Adrenal gland (tissue), 12 donors: Measurements from ENCODE around the gene SLC66A3. TPM values are rescaled to one million over a fixed set of nuclear protein-coding genes. Genes with fewer than 3 reads are reported as not detected.

ENCODE experiments used
- DNase-seq, 7 donors: peaks; one replicate each; pipeline ENCODE4 v3.0.0-alpha.2; 2019 to 2020
- H3K27ac ChIP-seq, 5 donors: fragments of 200-600 bp; sonication (generic) in 4 of 5; 1 replicate in 3 of 5; 2 replicates in 2 of 5; pipeline versions ENCODE4 v1.5.1 to v1.8.0; 2016 to 2020; ENCODE audit warnings: mild to moderate bottlenecking in 1 of 5
- H3K27me3 ChIP-seq: fragments of 200-600 bp; 2 replicates; pipeline ENCODE4 v1.8.0; 2021
- H3K36me3 ChIP-seq, 2 donors: fragments of 200-600 bp; replicated peaks in 1 of 2; 1 replicate in 1 of 2; 2 replicates in 1 of 2; pipeline versions ENCODE4 v1.5.1 to v1.8.0; 2018 to 2022
- H3K4me1 ChIP-seq, 2 donors: fragments of 200-600 bp; replicated peaks in 1 of 2; 1 replicate in 1 of 2; 2 replicates in 1 of 2; pipeline versions ENCODE4 v1.5.1 to v1.8.0; 2018 to 2021
- H3K4me3 ChIP-seq, 4 donors: fragments of 200-600 bp; sonication (generic) in 3 of 4; one replicate each; pipeline ENCODE4 v1.5.1; 2016 to 2018
- H3K9me3 ChIP-seq, 3 donors: fragments of 200-600 bp; sonication (generic) in 1 of 3; replicated peaks in 1 of 3; 1 replicate in 2 of 3; 2 replicates in 1 of 3; pipeline versions ENCODE4 v1.5.1 to v1.8.0; 2016 to 2021
- CTCF ChIP-seq, 6 experiments: fragments of 450-650 bp in 4 of 6; fragments of 200-600 bp in 2 of 6; sonication (generic) in 1 of 6; IDR thresholded peaks; 1 replicate in 5 of 6; 2 replicates in 1 of 6; pipeline versions ENCODE4 v1.5.1 to v1.8.0; 2016 to 2021; ENCODE audit warnings: antibody characterized with exemption in 6 of 6, mild to moderate bottlenecking in 2 of 6, moderate library complexity in 1 of 6
- POLR2A ChIP-seq, 2 donors: fragments of 450-650 bp; IDR thresholded peaks; one replicate each; pipeline ENCODE4 v1.6.1; 2017; ENCODE audit warnings: antibody characterized with exemption in 2 of 2, mild to moderate bottlenecking in 2 of 2, moderate library complexity in 1 of 2
- WGBS, 4 donors: extraction: QIAGEN DNeasy Blood & Tissue Kit in 2 of 4; methylation state at CpG; one replicate each; pipeline versions ENCODE4 v1.1.5 to v1.1.7; 2013 to 2017; 5-methylcytosine and 5-hydroxymethylcytosine counted together
- intact Hi-C, 2 donors: fragments of 100-400 bp; cut with DNase I; formaldehyde crosslinking; loops; one replicate each; pipeline versions ENCODE4 v1.14.1 to v1.15.0; 2022 to 2023
- polyA plus RNA-seq, 3 donors: library from polyadenylated mRNA; stranded (reverse); fragments of 200-250 nt in 2 of 3; fragments of 350-450 nt in 1 of 3; fragmentation: Illumina TruSeq in 1 of 3; extraction: RNeasy Lipid Tissue Mini Kit (QIAGEN cat#74804) in 1 of 3; gene quantifications; one replicate each; pipeline ENCODE4 v1.2.3, GENCODE V29; 2013 to 2014
- total RNA-seq, 9 donors: library from RNA; depleted of rRNA in 4 of 9; stranded (reverse); fragments of >200 nt in 4 of 9; fragments of 120-200 nt in 1 of 9; fragmentation: NEBNext Ultra II Directional in 1 of 9; extraction: Animal tissue kit (Norgen Biotek cat#: 25700) in 1 of 9; gene quantifications; one replicate each; pipeline versions ENCODE4 v1.1.0 to v1.2.4, GENCODE V29; 2013 to 2023
- donor health status: healthy with polysubstance abuse.
- donor health status: Bipolar disorder and iron deficiency.
- donor health status: DM: yes; HTN: yes; CAD: no.
- donor health status: DM: no; HTN: no; CAD: no.
- donor health status: DM: no; HTN: no; CAD: no.
- donor health status: DM: yes; HTN: yes; CAD: no.

Gene SLC66A3
- total and polyA plus RNA-seq, 12 donors: 13.0 to 162 (median 41.0) TPM

- H3K9me3 ChIP-seq: no peaks in the 10 kb centered on the region
- no peaks in the 10 kb centered on the region for H3K27me3 ChIP-seq
- H3K27ac ChIP-seq: no peak overlapping the region
- intact Hi-C loops: no loop called here
- H3K4me3 ChIP-seq: no peak overlapping the region
- H3K36me3 ChIP-seq: peaks cover 0 to 16% of the 10 kb centered on the region in 2 donors
- H3K4me1 ChIP-seq: no peaks in the 10 kb centered on the region
- WGBS, 4 donors: 82 to 90% (median 85%) methylated on average over 4 of the region's 4 CpGs
- TF ChIP-seq CTCF (IDR thresholded peaks at IDR 0.05) (no peak), POLR2A (IDR thresholded peaks at IDR 0.05) (no peak)
- no peak for DNase-seq
Measured at GRCh38 chr2:11179899-11180298, 24.6 kb downstream of the SLC66A3 start.

- intact Hi-C loops: no loop called here
- no peak overlapping the region for H3K27ac ChIP-seq
- no peaks in the 10 kb centered on the region for H3K9me3 ChIP-seq
- WGBS, 4 donors: 83 to 91% (median 87%) methylated on average over 6 of the region's 6 CpGs
- no peak overlapping the region for H3K4me3 ChIP-seq
- H3K27me3 ChIP-seq: no peaks in the 10 kb centered on the region
- no peak for DNase-seq
- H3K36me3 ChIP-seq: peaks cover 0 to 22% of the 10 kb centered on the region in 2 donors
- H3K4me1 ChIP-seq: no peaks in the 10 kb centered on the region
- TF ChIP-seq CTCF (IDR thresholded peaks at IDR 0.05): no peak
- TF ChIP-seq POLR2A (IDR thresholded peaks at IDR 0.05): no peak
Measured at GRCh38 chr2:11180653-11181052, 25.4 kb downstream of the SLC66A3 start.

- TF ChIP-seq CTCF (IDR thresholded peaks at IDR 0.05) (no peak), POLR2A (IDR thresholded peaks at IDR 0.05) (no peak)
- Histone ChIP-seq H3K27ac (no peak overlapping the region), H3K4me1 (no peaks in the 10 kb centered on the region), H3K9me3 (no peaks in the 10 kb centered on the region), H3K4me3 (no peak overlapping the region), H3K27me3 (no peaks in the 10 kb centered on the region), H3K36me3 (peaks cover 0 to 22% of the 10 kb centered on the region in 2 donors)
- WGBS, 4 donors: 95 to 97% (median 96%) methylated on average over 2 of the region's 2 CpGs
- intact Hi-C loops: no loop called here
- no peak for DNase-seq
Measured at GRCh38 chr2:11182951-11183350, 27.7 kb downstream of the SLC66A3 start.

GRCh38 chr2:11186145-11186544 lies 30.9 kb downstream of the SLC66A3 start:
- DNase-seq: no peak
- Histone ChIP-seq H3K9me3 (no peaks in the 10 kb centered on the region), H3K4me1 (peaks cover 0 to 3% of the 10 kb centered on the region in 2 donors), H3K36me3 (peaks cover 0 to 22% of the 10 kb centered on the region in 2 donors), H3K27me3 (no peaks in the 10 kb centered on the region), H3K4me3 (no peak overlapping the region), H3K27ac (no peak overlapping the region)
- no peak for TF ChIP-seq CTCF (IDR thresholded peaks at IDR 0.05)
- no peak for TF ChIP-seq POLR2A (IDR thresholded peaks at IDR 0.05)
- intact Hi-C loops: no loop called here
- 95 to 98% (median 95%) methylated on average over 6 of the region's 6 CpGs for WGBS, 4 donors
